ENCODE measurements around the gene PRSS12. TPM values are rescaled to one million over a fixed set of nuclear protein-coding genes. Genes with fewer than 3 reads are reported as not detected.
"Not testable (repeated sequence)": the region's sequence is repeated elsewhere in the genome, so short reads cannot be mapped to it uniquely, and the experiment has no call there.

Gene PRSS12
- polyA plus RNA-seq, 6 donors from 2014 or later, result 0.05 to 0.16 (median 0.08) TPM; not detected in 2

DNA sequence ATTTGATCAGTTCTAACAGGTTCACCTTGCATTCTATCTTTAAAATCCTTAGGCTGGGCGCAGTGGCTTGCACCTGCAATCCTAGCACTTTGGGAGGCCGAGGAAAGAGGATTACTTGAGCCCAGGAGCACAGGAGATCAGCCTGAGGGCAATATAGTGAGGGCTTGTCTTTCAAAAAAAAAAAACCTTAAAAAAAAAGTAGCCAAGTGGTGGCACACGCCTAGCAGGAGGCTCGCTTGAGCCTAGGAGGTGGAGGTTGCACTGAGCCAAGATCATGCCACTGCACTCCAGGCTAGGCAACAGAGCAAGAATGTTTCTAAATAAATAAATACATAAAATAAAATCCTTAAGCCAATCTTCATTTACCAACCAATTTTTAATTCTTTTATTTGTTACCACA is 75.6 kb downstream of the PRSS12 start:
- peak overlapping the region in 5 of 8 donors; percentile 32 to 99 (median 57) for H3K4me3 Mint-ChIP-seq
- peak overlapping the region; percentile 85 to 98 (median 96) for H3K27ac Mint-ChIP-seq
- no peaks in the 10 kb centered on the region for H3K9me3 Mint-ChIP-seq
- H3K36me3 Mint-ChIP-seq, result peaks cover 0 to 5% of the 10 kb centered on the region in 2 donors
- no peak for DNase-seq
- H3K4me1 Mint-ChIP-seq, result peaks cover 14 to 44% (median 36%) of the 10 kb centered on the region in 3 donors
- no peaks in the 10 kb centered on the region for H3K27me3 Mint-ChIP-seq
- ATAC-seq (ENCODE audit: low read depth in 2 of 2), result no peak

DNA sequence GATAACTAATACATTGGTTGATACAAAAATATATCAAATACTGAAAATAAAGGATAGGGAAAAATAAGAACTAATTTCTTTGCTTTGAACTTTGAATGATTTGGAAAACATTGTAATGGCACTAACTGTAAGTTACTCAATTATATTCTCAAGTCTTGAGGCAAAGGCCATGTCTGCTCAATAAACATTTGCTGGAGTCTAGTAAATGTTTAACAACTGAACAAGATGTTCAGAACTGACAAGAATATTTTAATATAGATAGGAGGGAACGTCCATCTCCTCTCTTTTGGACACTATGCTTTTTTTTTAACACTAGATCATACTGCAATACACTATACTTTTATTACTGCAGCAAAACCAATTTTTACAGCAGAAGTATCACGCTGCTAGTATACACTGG is 76.2 kb downstream of the PRSS12 start:
- DNase-seq (no peak), ATAC-seq (ENCODE audit: low read depth in 2 of 2) (no peak)
- peaks cover 14 to 39% (median 29%) of the 10 kb centered on the region in 3 donors for H3K4me1 Mint-ChIP-seq
- no peaks in the 10 kb centered on the region for H3K9me3 Mint-ChIP-seq
- H3K27me3 Mint-ChIP-seq, result no peaks in the 10 kb centered on the region
- H3K27ac Mint-ChIP-seq, result peak overlapping the region in 3 of 6 donors; percentile 85 to 97 (median 97)
- peaks cover 0 to 5% of the 10 kb centered on the region in 2 donors for H3K36me3 Mint-ChIP-seq
- H3K4me3 Mint-ChIP-seq, result peak overlapping the region in 1 of 8 donors; percentile 95

GRCh38 chr4:118273642-118274041 is 79.2 kb downstream of the PRSS12 start:
- Mint-ChIP-seq H3K4me3 (no peak overlapping the region), H3K27ac (no peak overlapping the region), H3K27me3 (peaks cover 0 to 4% (median 0%) of the 10 kb centered on the region in 3 donors), H3K36me3 (peaks cover 0 to 2% of the 10 kb centered on the region in 2 donors), H3K9me3 (no peaks in the 10 kb centered on the region), H3K4me1 (peaks cover 5 to 17% (median 16%) of the 10 kb centered on the region in 3 donors)
- ATAC-seq (ENCODE audit: low read depth in 2 of 2), result no peak
- DNase-seq, result no peak

GRCh38 chr4:118271788-118272187 is 81.0 kb downstream of the PRSS12 start:
- H3K4me3 Mint-ChIP-seq, result no peak overlapping the region

GRCh38 chr4:118270492-118270891 is 82.3 kb downstream of the PRSS12 start:
- peaks cover 0 to 3% (median 3%) of the 10 kb centered on the region in 3 donors for H3K4me1 Mint-ChIP-seq
- peaks cover 13 to 20% (median 19%) of the 10 kb centered on the region in 3 donors for H3K27me3 Mint-ChIP-seq
- no peak overlapping the region for H3K4me3 Mint-ChIP-seq
- no peaks in the 10 kb centered on the region for H3K36me3 Mint-ChIP-seq
- DNase-seq, result no peak
- H3K27ac Mint-ChIP-seq, result no peak overlapping the region
- ATAC-seq (ENCODE audit: low read depth in 2 of 2), result peak in 1 of 2 donors; percentile 37
- no peaks in the 10 kb centered on the region for H3K9me3 Mint-ChIP-seq

More at GRCh38 chr4:118271788-118272187, 81.0 kb downstream of the PRSS12 start:
- Mint-ChIP-seq H3K4me1 (peaks cover 0 to 5% (median 3%) of the 10 kb centered on the region in 3 donors), H3K27ac (no peak overlapping the region), H3K27me3 (peaks cover 6 to 11% (median 11%) of the 10 kb centered on the region in 3 donors), H3K36me3 (no peaks in the 10 kb centered on the region), H3K9me3 (no peaks in the 10 kb centered on the region)
- DNase-seq, result no peak
- no peak for ATAC-seq (ENCODE audit: low read depth in 2 of 2)

GRCh38 chr4:118268780-118269179 is 84.0 kb downstream of the PRSS12 start:
- Mint-ChIP-seq H3K9me3 (no peaks in the 10 kb centered on the region), H3K27me3 (peaks cover 24 to 34% (median 29%) of the 10 kb centered on the region in 3 donors), H3K27ac (no peak overlapping the region), H3K4me3 (no peak overlapping the region), H3K36me3 (no peaks in the 10 kb centered on the region), H3K4me1 (peaks cover 0 to 4% (median 0%) of the 10 kb centered on the region in 3 donors)
- ATAC-seq (ENCODE audit: low read depth in 2 of 2) (no peak), DNase-seq (no peak)

DNA sequence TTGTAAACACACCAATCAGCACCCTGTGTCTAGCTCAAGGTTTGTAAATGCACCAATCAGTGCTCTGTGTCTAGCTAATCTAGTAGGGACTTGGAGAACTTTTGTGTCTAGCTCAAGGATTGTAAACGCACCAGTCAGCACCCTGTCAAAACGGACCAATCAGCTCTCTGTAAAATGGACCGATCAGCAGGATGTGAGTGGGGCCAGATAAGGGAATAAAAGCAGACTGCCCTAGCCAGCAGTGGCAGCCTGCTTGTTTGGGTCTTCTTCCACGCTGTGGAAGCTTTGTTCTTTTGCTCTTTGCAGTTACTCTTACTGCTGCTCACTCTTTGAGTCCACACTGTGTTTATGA is 86.7 kb downstream of the PRSS12 start:
- Mint-ChIP-seq H3K27me3 (peaks cover 30 to 45% (median 36%) of the 10 kb centered on the region in 3 donors), H3K4me3 (peak overlapping the region in 4 of 8 donors; percentile 16 to 47 (median 30))
- H3K36me3 Mint-ChIP-seq; H3K4me1 Mint-ChIP-seq; DNase-seq; H3K27ac Mint-ChIP-seq; H3K9me3 Mint-ChIP-seq; ATAC-seq (ENCODE audit: low read depth in 2 of 2): not testable (repeated sequence)

- no peak for DNase-seq
- peak in 1 of 2 donors; percentile 28 for ATAC-seq (ENCODE audit: low read depth in 2 of 2)
- H3K27me3 Mint-ChIP-seq, result peaks cover 29 to 46% (median 38%) of the 10 kb centered on the region in 3 donors
- H3K4me3 Mint-ChIP-seq, result peak overlapping the region in 6 of 8 donors; percentile 28 to 68 (median 57)
- no peak overlapping the region for H3K27ac Mint-ChIP-seq
- H3K4me1 Mint-ChIP-seq, result peaks cover 0 to 4% (median 0%) of the 10 kb centered on the region in 3 donors
- H3K9me3 Mint-ChIP-seq, result no peaks in the 10 kb centered on the region
- H3K36me3 Mint-ChIP-seq, result no peaks in the 10 kb centered on the region
Observed at GRCh38 chr4:118265312-118266144, 87.3 kb downstream of the PRSS12 start.

GRCh38 chr4:118264096-118264495 is 88.7 kb downstream of the PRSS12 start:
- peaks cover 0 to 4% (median 0%) of the 10 kb centered on the region in 3 donors for H3K4me1 Mint-ChIP-seq
- ATAC-seq (ENCODE audit: low read depth in 2 of 2), result no peak
- no peaks in the 10 kb centered on the region for H3K36me3 Mint-ChIP-seq
- no peaks in the 10 kb centered on the region for H3K9me3 Mint-ChIP-seq
- peaks cover 33 to 50% (median 38%) of the 10 kb centered on the region in 3 donors for H3K27me3 Mint-ChIP-seq
- peak overlapping the region in 2 of 8 donors; percentile 32 to 65 for H3K4me3 Mint-ChIP-seq
- DNase-seq, result no peak
- peak overlapping the region in 1 of 6 donors; percentile 35 for H3K27ac Mint-ChIP-seq

- Mint-ChIP-seq H3K9me3 (no peaks in the 10 kb centered on the region), H3K27ac (no peak overlapping the region), H3K27me3 (peaks cover 16 to 35% (median 24%) of the 10 kb centered on the region in 3 donors), H3K4me3 (no peak overlapping the region), H3K4me1 (peaks cover 0 to 4% (median 0%) of the 10 kb centered on the region in 3 donors), H3K36me3 (no peaks in the 10 kb centered on the region)
- DNase-seq (no peak), ATAC-seq (ENCODE audit: low read depth in 2 of 2) (no peak)
Observed at GRCh38 chr4:118260309-118260708, 92.5 kb downstream of the PRSS12 start.

- Mint-ChIP-seq H3K4me1 (no peaks in the 10 kb centered on the region), H3K9me3 (no peaks in the 10 kb centered on the region), H3K27ac (no peak overlapping the region), H3K4me3 (no peak overlapping the region), H3K27me3 (peaks cover 12 to 24% (median 15%) of the 10 kb centered on the region in 3 donors), H3K36me3 (no peaks in the 10 kb centered on the region)
- no peak for ATAC-seq (ENCODE audit: low read depth in 2 of 2)
- no peak for DNase-seq
Observed at GRCh38 chr4:118259111-118259510, 93.7 kb downstream of the PRSS12 start.

- Mint-ChIP-seq H3K9me3 (peaks cover 0 to 12% (median 2%) of the 10 kb centered on the region in 7 donors), H3K27me3 (peaks cover 0 to 7% (median 0%) of the 10 kb centered on the region in 3 donors), H3K4me3 (no peak overlapping the region), H3K4me1 (no peaks in the 10 kb centered on the region), H3K27ac (no peak overlapping the region), H3K36me3 (no peaks in the 10 kb centered on the region)
- no peak for DNase-seq
- no peak for ATAC-seq (ENCODE audit: low read depth in 2 of 2)
Observed at GRCh38 chr4:118254368-118254767, 98.4 kb downstream of the PRSS12 start.

GRCh38 chr4:118249890-118250289 is 102.9 kb downstream of the PRSS12 start:
- Mint-ChIP-seq H3K4me3 (no peak overlapping the region), H3K9me3 (peaks cover 0 to 13% (median 2%) of the 10 kb centered on the region in 7 donors), H3K36me3 (no peaks in the 10 kb centered on the region), H3K4me1 (no peaks in the 10 kb centered on the region), H3K27me3 (peaks cover 0 to 5% (median 0%) of the 10 kb centered on the region in 3 donors), H3K27ac (no peak overlapping the region)
- no peak for DNase-seq
- no peak for ATAC-seq (ENCODE audit: low read depth in 2 of 2)

DNA sequence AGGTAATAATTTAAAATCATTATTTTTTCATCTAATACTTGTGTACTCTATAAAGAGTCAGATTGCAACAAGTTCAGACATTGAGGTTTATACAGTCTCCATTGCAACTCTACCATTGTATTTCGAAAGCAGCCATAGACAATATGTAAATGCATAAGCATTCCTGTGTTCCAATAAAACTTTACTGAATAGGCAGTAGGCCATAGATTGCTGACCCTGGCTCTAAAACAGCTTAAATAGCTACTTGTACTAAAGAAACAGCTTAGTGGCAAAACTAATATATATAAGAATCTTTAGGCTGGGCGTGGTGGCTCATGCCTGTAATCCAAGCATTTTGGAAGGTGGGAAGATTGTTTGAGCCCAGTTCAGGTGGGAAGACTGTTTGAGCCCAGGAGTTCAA is 115.3 kb downstream of the PRSS12 start:
- H3K4me1 Mint-ChIP-seq, result no peaks in the 10 kb centered on the region
- peaks cover 9 to 15% (median 10%) of the 10 kb centered on the region in 3 donors for H3K27me3 Mint-ChIP-seq
- ATAC-seq (ENCODE audit: low read depth in 2 of 2) (no peak), DNase-seq (no peak)
- no peaks in the 10 kb centered on the region for H3K36me3 Mint-ChIP-seq
- no peak overlapping the region for H3K4me3 Mint-ChIP-seq
- H3K27ac Mint-ChIP-seq, result no peak overlapping the region
- H3K9me3 Mint-ChIP-seq, result no peaks in the 10 kb centered on the region
